Ovary (tissue), 9 donors: ENCODE measurements around the gene SYNCRIP. TPM values are rescaled to one million over a fixed set of nuclear protein-coding genes. Genes with fewer than 3 reads are reported as not detected.

Experiments
- DNase-seq, 5 donors: peaks; one replicate each; pipeline ENCODE4 v3.0.0-alpha.2; 2019 to 2020
- H3K27ac ChIP-seq, 2 donors: fragments of 200-600 bp; one replicate each; pipeline versions ENCODE4 v1.5.1 to v1.8.0; 2019 to 2022
- H3K27me3 ChIP-seq: fragments of 200-600 bp; one replicate; pipeline ENCODE4 v1.8.0; 2022
- H3K36me3 ChIP-seq: fragments of 200-600 bp; sonication (generic); one replicate; pipeline ENCODE4 v1.5.1; 2019
- H3K4me1 ChIP-seq: one replicate; pipeline ENCODE4 v1.8.1; 2013; ENCODE audit warnings: mild to moderate bottlenecking, moderate library complexity; ENCODE audit not compliant: insufficient read depth
- H3K4me3 ChIP-seq: fragments of 200-600 bp; sonication (generic); one replicate; pipeline ENCODE4 v1.5.1; 2017
- H3K9me3 ChIP-seq, 2 donors: fragments of 200-600 bp in 1 of 2; sonication (generic) in 1 of 2; one replicate each; pipeline versions ENCODE4 v1.5.1 to v1.8.1; 2013 to 2019; ENCODE audit warnings: mild to moderate bottlenecking in 1 of 2, moderate library complexity in 1 of 2
- EP300 ChIP-seq: sonication (generic); formaldehyde crosslinking; IDR thresholded peaks from one replicate; pipeline ENCODE4 v1.6.1; 2017; ENCODE audit warnings: antibody characterized with exemption
- POLR2A ChIP-seq: fragments of 450-650 bp; IDR thresholded peaks from one replicate; pipeline ENCODE4 v1.6.1; 2017; ENCODE audit warnings: antibody characterized with exemption, mild to moderate bottlenecking, moderate library complexity
- WGBS, 3 donors: extraction: QIAGEN DNeasy Blood & Tissue Kit in 1 of 3; methylation state at CpG; one replicate each; pipeline versions ENCODE4 v1.1.5 to v1.1.7; 2013 to 2017; 5-methylcytosine and 5-hydroxymethylcytosine counted together
- intact Hi-C, 4 donors: fragments of 100-400 bp; cut with DNase I; formaldehyde crosslinking; loops; one replicate each; pipeline versions ENCODE4 v1.11.0 to v1.15.1; 2022 to 2023
- polyA plus RNA-seq, 2 donors: library from polyadenylated mRNA; stranded (reverse); fragments of 200-250 nt in 1 of 2; fragments of 350-450 nt in 1 of 2; fragmentation: Illumina TruSeq in 1 of 2; extraction: RNeasy Lipid Tissue Mini Kit (QIAGEN cat#74804) in 1 of 2; gene quantifications; one replicate each; pipeline ENCODE4 v1.2.3, GENCODE V29; 2013 to 2014
- total RNA-seq, 7 donors: library from RNA; depleted of rRNA in 2 of 7; stranded (reverse); fragments of >200 nt in 2 of 7; fragmentation: NEBNext Ultra II Directional in 3 of 7; extraction: Animal tissue kit (Norgen Biotek cat#: 25700) in 3 of 7; gene quantifications; one replicate each; pipeline versions ENCODE4 v1.1.0 to v1.2.4, GENCODE V29; 2016 to 2023
- TF ChIP-seq, protein P1 (sequence below), 3 donors: fragments of 450-650 bp in 2 of 3; fragments of 200-600 bp in 1 of 3; IDR thresholded peaks; one replicate each; pipeline versions ENCODE4 v1.5.1 to v1.8.0; 2016 to 2022; ENCODE audit warnings: antibody characterized with exemption in 3 of 3, mild to moderate bottlenecking in 1 of 3
- donor health status: DM: no; HTN: no; CAD: no; lungs with moderate emphysema.
- donor health status: DM: no; HTN: no; CAD: no.
- donor health status: Bipolar disorder and iron deficiency.
- donor health status: DM: yes; HTN: yes; CAD: no.
- donor health status: DM: no; HTN: no; CAD: no.
- donor health status: DM: yes; HTN: yes; CAD: no.

SYNCRIP gene
- total and polyA plus RNA-seq, 9 donors: 33.2 to 109 (median 92.8) TPM

GRCh38 chr6:85643537-85644278, 1.0 kb upstream of the SYNCRIP start:
- no peaks in the 10 kb centered on the region for H3K36me3 ChIP-seq
- no peaks in the 10 kb centered on the region for H3K27me3 ChIP-seq
- no peaks in the 10 kb centered on the region for H3K9me3 ChIP-seq
- WGBS, 3 donors: 0% methylated on average over 30 to 75 of the region's 75 CpGs
- peak overlapping the region; percentile 93 to 96 for H3K27ac ChIP-seq
- intact Hi-C loops: loop anchor here (1.0 to 5.0 kb wide), 5 partner anchors 33 to 51 kb away; partner anchors contain the start of gene SNX14 (in 1 of the 4)
- peak overlapping the region; percentile 77 for H3K4me3 ChIP-seq
- H3K4me1 ChIP-seq: peaks cover 4% of the 10 kb centered on the region
- TF ChIP-seq EP300: no peak
- TF ChIP-seq POLR2A: peak; percentile 71
- TF ChIP-seq, protein P1, sequence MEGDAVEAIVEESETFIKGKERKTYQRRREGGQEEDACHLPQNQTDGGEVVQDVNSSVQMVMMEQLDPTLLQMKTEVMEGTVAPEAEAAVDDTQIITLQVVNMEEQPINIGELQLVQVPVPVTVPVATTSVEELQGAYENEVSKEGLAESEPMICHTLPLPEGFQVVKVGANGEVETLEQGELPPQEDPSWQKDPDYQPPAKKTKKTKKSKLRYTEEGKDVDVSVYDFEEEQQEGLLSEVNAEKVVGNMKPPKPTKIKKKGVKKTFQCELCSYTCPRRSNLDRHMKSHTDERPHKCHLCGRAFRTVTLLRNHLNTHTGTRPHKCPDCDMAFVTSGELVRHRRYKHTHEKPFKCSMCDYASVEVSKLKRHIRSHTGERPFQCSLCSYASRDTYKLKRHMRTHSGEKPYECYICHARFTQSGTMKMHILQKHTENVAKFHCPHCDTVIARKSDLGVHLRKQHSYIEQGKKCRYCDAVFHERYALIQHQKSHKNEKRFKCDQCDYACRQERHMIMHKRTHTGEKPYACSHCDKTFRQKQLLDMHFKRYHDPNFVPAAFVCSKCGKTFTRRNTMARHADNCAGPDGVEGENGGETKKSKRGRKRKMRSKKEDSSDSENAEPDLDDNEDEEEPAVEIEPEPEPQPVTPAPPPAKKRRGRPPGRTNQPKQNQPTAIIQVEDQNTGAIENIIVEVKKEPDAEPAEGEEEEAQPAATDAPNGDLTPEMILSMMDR (IDR thresholded peaks at IDR 0.05): peak in 1 of 3 donors; percentile 17
- DNase-seq: peak; percentile 88 to 91 (median 89)

- DNase-seq: peak in 4 of 5 donors; percentile 45 to 71 (median 59)
- Histone ChIP-seq H3K4me3 (peak overlapping the region; percentile 77), H3K4me1 (peaks cover 7% of the 10 kb centered on the region), H3K27ac (peak overlapping the region; percentile 93 to 96), H3K36me3 (no peaks in the 10 kb centered on the region), H3K9me3 (no peaks in the 10 kb centered on the region), H3K27me3 (no peaks in the 10 kb centered on the region)
- intact Hi-C loops: loop anchor here in 3 of 4 donors (1.0 to 5.0 kb wide), 5 partner anchors 35 to 50 kb away; partner anchors contain the start of gene SNX14 (in 2 of the 3)
- TF ChIP-seq POLR2A (no peak), EP300 (no peak)
- TF ChIP-seq, protein P1 (IDR thresholded peaks at IDR 0.05): no peak
- 0% methylated on average over 41 to 85 of the region's 85 CpGs for WGBS, 3 donors
Observed at GRCh38 chr6:85641897-85642773, 551 bp downstream of the SYNCRIP start.

DNA sequence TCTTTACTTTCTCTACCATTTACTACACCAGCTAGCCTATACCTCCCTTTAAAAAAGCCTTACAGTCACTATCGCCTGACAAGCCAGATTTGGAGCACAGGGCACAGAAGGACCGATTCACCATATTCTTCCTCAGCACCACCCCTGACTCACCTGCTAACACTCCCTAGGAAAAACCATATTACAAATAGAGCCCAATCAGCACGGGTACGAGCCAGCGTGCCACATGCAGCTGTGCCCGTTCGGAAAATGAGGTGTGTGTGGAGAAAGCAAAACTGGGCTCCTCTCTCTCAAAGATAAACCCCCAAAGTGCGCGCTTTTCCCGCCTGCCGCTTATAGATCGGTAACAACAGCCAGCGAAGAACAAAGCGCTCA, 1.2 kb downstream of the SYNCRIP start:
- Histone ChIP-seq H3K4me1 (peaks cover 7% of the 10 kb centered on the region), H3K4me3 (peak overlapping the region; percentile 77), H3K9me3 (no peaks in the 10 kb centered on the region), H3K27ac (peak overlapping the region; percentile 93 to 96), H3K27me3 (no peaks in the 10 kb centered on the region), H3K36me3 (no peaks in the 10 kb centered on the region)
- TF ChIP-seq POLR2A (no peak), EP300 (no peak)
- TF ChIP-seq, protein P1 (IDR thresholded peaks at IDR 0.05): no peak
- 0 to 1% (median 1%) methylated on average over 14 of the region's 14 CpGs for WGBS, 3 donors
- no peak for DNase-seq
- intact Hi-C loops: loop anchor here in 2 of 4 donors (5.0 kb wide), 2 partner anchors 36 to 49 kb away; partner anchors contain the start of gene SNX14 (in 1 of the 2)

GRCh38 chr6:85640821-85641220, 1.9 kb downstream of the SYNCRIP start:
- 18 to 30% (median 19%) methylated on average over 3 of the region's 3 CpGs for WGBS, 3 donors
- intact Hi-C loops: loop anchor here in 2 of 4 donors (5.0 kb wide), 2 partner anchors 36 to 49 kb away; partner anchors contain the start of gene SNX14 (in 1 of the 2)
- TF ChIP-seq, protein P1 (IDR thresholded peaks at IDR 0.05): no peak
- no peak for TF ChIP-seq POLR2A
- Histone ChIP-seq H3K4me1 (peaks cover 7% of the 10 kb centered on the region), H3K27me3 (no peaks in the 10 kb centered on the region), H3K4me3 (peak overlapping the region; percentile 77), H3K27ac (no peak overlapping the region), H3K36me3 (no peaks in the 10 kb centered on the region), H3K9me3 (no peaks in the 10 kb centered on the region)
- no peak for DNase-seq
